ENCODE measurements around the gene UEVLD.

UEVLD gene

DNA sequence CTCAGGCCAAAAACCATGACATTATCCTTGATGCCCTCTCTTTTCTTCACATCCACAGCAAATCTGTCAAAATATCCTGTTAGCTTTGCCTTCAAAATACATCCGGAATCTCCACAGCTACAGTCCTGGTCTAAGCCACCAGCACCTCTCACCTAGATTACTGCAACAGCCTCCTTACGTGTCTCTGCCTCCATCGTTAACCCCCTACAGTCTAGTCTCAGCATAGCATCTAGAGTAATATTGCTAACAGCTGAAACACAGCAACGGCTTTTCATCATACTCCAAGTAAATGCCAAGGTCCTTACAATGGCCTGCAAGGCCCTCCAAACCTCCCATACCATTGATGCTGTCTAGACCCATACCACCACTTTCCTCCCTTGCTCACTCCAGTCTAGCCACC is 66.1 kb downstream of the UEVLD start:
- H3K79me2 ChIP-seq (ENCODE audit: low read length), result peaks cover 64% of the 10 kb centered on the region
- no peaks in the 10 kb centered on the region for H4K20me1 ChIP-seq (ENCODE audit: insufficient read depth, low read length)
- no peaks in the 10 kb centered on the region for H3K36me3 ChIP-seq (replicated peaks; ENCODE audit: insufficient read depth, low read length)
- no peaks in the 10 kb centered on the region for H3K9me2 ChIP-seq (replicated peaks; ENCODE audit: insufficient read depth, low read length)
- DNase-seq, result no peak
- H2AFZ ChIP-seq (ENCODE audit: low read length), result no peak overlapping the region
- H3K4me1 ChIP-seq (ENCODE audit: low read length), result peaks cover 1% of the 10 kb centered on the region; the same call in 1 of the 2 replicates
- no peaks in the 10 kb centered on the region for H3K9me3 ChIP-seq (replicated peaks; ENCODE audit: insufficient read depth, low read length)
- no peak overlapping the region for H3K4me2 ChIP-seq (ENCODE audit: low read depth, low read length)
- H3K27me3 ChIP-seq (replicated peaks; ENCODE audit: insufficient read depth, low read length), result no peaks in the 10 kb centered on the region
- no peak overlapping the region for H3K27ac ChIP-seq (ENCODE audit: low read length)
- peak; percentile 9; the same call in 1 of the 2 replicates for TF ChIP-seq CTCF (IDR thresholded peaks at IDR 0.05; ENCODE audit: low read length)
- no peak for TF ChIP-seq EZH2phosphoT487 (IDR thresholded peaks at IDR 0.05; ENCODE audit: low read length)
- H3F3A ChIP-seq (ENCODE audit: insufficient read depth, low read length), result peaks cover 13% of the 10 kb centered on the region; the same call in 1 of the 2 replicates
- no peak overlapping the region for H3K9ac ChIP-seq (ENCODE audit: low read length)
- H3K4me3 ChIP-seq (ENCODE audit: low read length), result no peak overlapping the region

DNA sequence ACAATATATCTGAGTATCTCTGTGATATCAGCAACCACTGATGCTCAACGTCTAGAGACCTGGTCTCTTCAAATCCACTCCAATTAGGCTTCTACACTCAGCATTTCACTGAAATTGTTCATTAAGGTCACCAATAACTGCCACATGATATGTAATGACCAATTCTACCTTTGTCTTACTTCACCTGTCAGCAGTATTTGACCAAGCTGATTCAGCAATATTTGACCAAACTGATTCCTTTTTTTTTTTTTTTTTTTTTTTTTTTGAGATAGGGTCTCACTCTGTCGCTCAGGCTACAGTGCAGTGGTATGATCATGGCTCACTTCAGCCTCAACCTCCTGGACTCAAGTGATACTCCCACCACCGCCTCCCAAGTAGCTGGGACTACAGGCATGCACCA is 67.4 kb downstream of the UEVLD start:
- H3K4me1 ChIP-seq (ENCODE audit: low read length), result no peaks in the 10 kb centered on the region
- H3K27me3 ChIP-seq (replicated peaks; ENCODE audit: insufficient read depth, low read length), result no peaks in the 10 kb centered on the region
- H3K9ac ChIP-seq (ENCODE audit: low read length), result no peak overlapping the region
- no peak overlapping the region for H3K4me3 ChIP-seq (ENCODE audit: low read length)
- H2AFZ ChIP-seq (ENCODE audit: low read length), result no peak overlapping the region
- H3K4me2 ChIP-seq (ENCODE audit: low read depth, low read length), result no peak overlapping the region
- no peaks in the 10 kb centered on the region for H4K20me1 ChIP-seq (ENCODE audit: insufficient read depth, low read length)
- H3K9me2 ChIP-seq (replicated peaks; ENCODE audit: insufficient read depth, low read length), result no peaks in the 10 kb centered on the region
- H3K79me2 ChIP-seq (ENCODE audit: low read length), result peaks cover 53% of the 10 kb centered on the region
- H3F3A ChIP-seq (ENCODE audit: insufficient read depth, low read length), result peaks cover 1% of the 10 kb centered on the region; the same call in 1 of the 2 replicates
- no peaks in the 10 kb centered on the region for H3K9me3 ChIP-seq (replicated peaks; ENCODE audit: insufficient read depth, low read length)
- DNase-seq, result no peak
- TF ChIP-seq EZH2phosphoT487 (IDR thresholded peaks at IDR 0.05; ENCODE audit: low read length) (no peak), EZH2 (optimal IDR thresholded peaks at IDR 0.05; ENCODE audit: low read depth, low read length) (no peak), CTCF (IDR thresholded peaks at IDR 0.05; ENCODE audit: low read length) (no peak)
- H3K36me3 ChIP-seq (replicated peaks; ENCODE audit: insufficient read depth, low read length), result no peaks in the 10 kb centered on the region
- H3K27ac ChIP-seq (ENCODE audit: low read length), result no peak overlapping the region

GRCh38 chr11:18502352-18502751 is 86.2 kb downstream of the UEVLD start:
- TF ChIP-seq EZH2phosphoT487 (IDR thresholded peaks at IDR 0.05; ENCODE audit: low read length), result no peak
- TF ChIP-seq CTCF (IDR thresholded peaks at IDR 0.05; ENCODE audit: low read length), result no peak
- no peak for TF ChIP-seq EZH2 (optimal IDR thresholded peaks at IDR 0.05; ENCODE audit: low read depth, low read length)
- H3K4me1 ChIP-seq (ENCODE audit: low read length), result no peaks in the 10 kb centered on the region
- no peaks in the 10 kb centered on the region for H3K9me2 ChIP-seq (replicated peaks; ENCODE audit: insufficient read depth, low read length)
- peaks cover 4% of the 10 kb centered on the region; the same call in 1 of the 2 replicates for H3K36me3 ChIP-seq (replicated peaks; ENCODE audit: insufficient read depth, low read length)
- H3K27ac ChIP-seq (ENCODE audit: low read length), result no peak overlapping the region
- H2AFZ ChIP-seq (ENCODE audit: low read length), result no peak overlapping the region
- H4K20me1 ChIP-seq (ENCODE audit: insufficient read depth, low read length), result no peaks in the 10 kb centered on the region
- H3K9me3 ChIP-seq (replicated peaks; ENCODE audit: insufficient read depth, low read length), result no peaks in the 10 kb centered on the region
- H3F3A ChIP-seq (ENCODE audit: insufficient read depth, low read length), result no peaks in the 10 kb centered on the region
- DNase-seq, result no peak
- H3K4me2 ChIP-seq (ENCODE audit: low read depth, low read length), result no peak overlapping the region
- no peaks in the 10 kb centered on the region for H3K27me3 ChIP-seq (replicated peaks; ENCODE audit: insufficient read depth, low read length)
- no peaks in the 10 kb centered on the region for H3K79me2 ChIP-seq (ENCODE audit: low read length)
- H3K4me3 ChIP-seq (ENCODE audit: low read length), result no peak overlapping the region
- no peak overlapping the region for H3K9ac ChIP-seq (ENCODE audit: low read length)
